ENCODE measurements around the gene DIRAS1. TPM values are rescaled to one million over a fixed set of nuclear protein-coding genes. Genes with fewer than 3 reads are reported as not detected.

The DIRAS1 gene
- total RNA-seq, 2 experiments from 2014 or later = not detected

- H3K36me3 Mint-ChIP-seq (ENCODE audit: low read depth) = peaks cover 27% of the 10 kb centered on the region
- H3K4me1 Mint-ChIP-seq (ENCODE audit: low read depth) = no peaks in the 10 kb centered on the region
- peaks cover 8% of the 10 kb centered on the region for H3K4me1 ChIP-seq (ENCODE audit: insufficient read depth, low read length)
- TF ChIP-seq CTCF (IDR thresholded peaks at IDR 0.05) = no peak
- POLR2A ChIA-PET = no interaction called here
- peaks cover 18% of the 10 kb centered on the region for H3K36me3 ChIP-seq (ENCODE audit: insufficient read depth, low read length)
- H3K4me3 Mint-ChIP-seq = no peak overlapping the region
- H3K9me3 ChIP-seq (ENCODE audit: control insufficient read depth in 1 of 2, insufficient read depth in 1 of 2, low read length in 2 of 2) = peaks cover 0 to 12% of the 10 kb centered on the region in 2 experiments
- no peak overlapping the region for H3K27ac Mint-ChIP-seq
- peaks cover under 1% of the 10 kb centered on the region for H3K27me3 Mint-ChIP-seq
- intact Hi-C loops (cut with DNase I, micrococcal nuclease) = no loop called here
- CTCF ChIA-PET = no interaction called here
- H3K27ac ChIP-seq (ENCODE audit: low read depth in 1 of 2, low read length in 2 of 2) = no peak overlapping the region
- ATAC-seq (ENCODE audit: poor library complexity) (no peak), DNase-seq (no peak)
- no peaks in the 10 kb centered on the region for H3K9me3 Mint-ChIP-seq
- H3K4me3 ChIP-seq (ENCODE audit: low read length) = no peak overlapping the region
- H3K27me3 ChIP-seq (ENCODE audit: control insufficient read depth in 1 of 2, insufficient read depth in 2 of 2, low read length in 2 of 2) = peaks cover 5 to 6% of the 10 kb centered on the region in 2 experiments
Observed at GRCh38 chr19:2731181-2731995, 10.2 kb upstream of the DIRAS1 start.

DNA sequence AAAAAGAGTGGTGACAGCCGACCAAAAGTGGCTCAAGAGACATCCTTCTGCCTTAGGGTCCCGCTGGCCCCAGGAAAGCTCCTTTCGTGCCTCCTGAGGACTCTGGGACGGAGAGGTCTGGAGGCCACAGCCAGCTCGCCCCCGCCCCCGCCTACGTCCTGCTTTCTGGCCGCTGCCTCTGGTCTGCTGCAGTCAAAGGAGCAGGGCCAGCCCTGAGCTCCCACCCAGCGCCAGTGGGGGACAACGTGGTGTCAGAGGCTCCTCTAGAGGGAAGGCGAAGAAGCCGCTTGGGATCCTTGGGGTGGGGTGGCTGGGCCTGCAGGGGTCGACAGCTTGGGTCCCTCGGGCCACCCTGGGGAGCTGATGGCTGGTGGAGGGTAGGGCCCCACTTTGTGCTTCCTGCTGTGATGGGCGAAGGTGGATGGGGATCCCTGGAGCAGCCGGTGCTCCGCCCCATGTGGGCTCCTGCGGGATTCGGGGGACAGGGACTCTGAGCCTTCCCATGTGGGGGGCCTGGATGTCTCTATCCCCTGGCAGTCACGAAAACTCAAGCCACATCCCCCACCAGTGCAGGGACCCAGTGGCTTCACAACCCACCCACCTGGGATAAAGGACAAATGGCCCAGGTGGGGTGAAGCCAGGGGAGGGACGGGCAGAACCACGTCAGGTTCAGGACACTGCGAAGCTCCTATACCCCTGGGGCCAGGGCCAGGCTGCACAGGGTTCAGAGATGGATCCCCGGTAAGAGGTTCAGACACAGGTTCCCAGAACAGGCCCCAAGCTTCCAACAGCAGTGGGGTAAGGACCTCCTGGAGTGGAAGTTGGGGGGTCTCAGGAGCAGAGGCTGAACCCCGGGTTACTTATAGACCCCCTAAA, 9.0 kb upstream of the DIRAS1 start:
- Mint-ChIP-seq H3K27me3 (peaks cover 12% of the 10 kb centered on the region), H3K27ac (no peak overlapping the region), H3K9me3 (no peaks in the 10 kb centered on the region), H3K4me3 (no peak overlapping the region), H3K4me1 (ENCODE audit: low read depth) (no peaks in the 10 kb centered on the region), H3K36me3 (ENCODE audit: low read depth) (peaks cover 18% of the 10 kb centered on the region)
- intact Hi-C loops (cut with DNase I, micrococcal nuclease) = no loop called here
- no peak for DNase-seq
- peaks cover 7% of the 10 kb centered on the region for H3K36me3 ChIP-seq (ENCODE audit: insufficient read depth, low read length)
- H3K27me3 ChIP-seq (ENCODE audit: control insufficient read depth in 1 of 2, insufficient read depth in 2 of 2, low read length in 2 of 2) = peaks cover 6 to 9% of the 10 kb centered on the region in 2 experiments
- ChIA-PET POLR2A (interaction anchor here (0.6 kb wide), 1 partner anchor 55 kb away, joined by 3 read pairs; the partner anchor contains the start of gene THOP1), CTCF (no interaction called here)
- ATAC-seq (ENCODE audit: poor library complexity) = no peak
- no peak for TF ChIP-seq CTCF (IDR thresholded peaks at IDR 0.05)
- H3K27ac ChIP-seq (ENCODE audit: low read depth in 1 of 2, low read length in 2 of 2) = no peak overlapping the region
- no peak overlapping the region for H3K4me3 ChIP-seq (ENCODE audit: low read length)
- peaks cover 8% of the 10 kb centered on the region for H3K4me1 ChIP-seq (ENCODE audit: insufficient read depth, low read length)
- peaks cover 0 to 8% of the 10 kb centered on the region in 2 experiments for H3K9me3 ChIP-seq (ENCODE audit: control insufficient read depth in 1 of 2, insufficient read depth in 1 of 2, low read length in 2 of 2)

DNA sequence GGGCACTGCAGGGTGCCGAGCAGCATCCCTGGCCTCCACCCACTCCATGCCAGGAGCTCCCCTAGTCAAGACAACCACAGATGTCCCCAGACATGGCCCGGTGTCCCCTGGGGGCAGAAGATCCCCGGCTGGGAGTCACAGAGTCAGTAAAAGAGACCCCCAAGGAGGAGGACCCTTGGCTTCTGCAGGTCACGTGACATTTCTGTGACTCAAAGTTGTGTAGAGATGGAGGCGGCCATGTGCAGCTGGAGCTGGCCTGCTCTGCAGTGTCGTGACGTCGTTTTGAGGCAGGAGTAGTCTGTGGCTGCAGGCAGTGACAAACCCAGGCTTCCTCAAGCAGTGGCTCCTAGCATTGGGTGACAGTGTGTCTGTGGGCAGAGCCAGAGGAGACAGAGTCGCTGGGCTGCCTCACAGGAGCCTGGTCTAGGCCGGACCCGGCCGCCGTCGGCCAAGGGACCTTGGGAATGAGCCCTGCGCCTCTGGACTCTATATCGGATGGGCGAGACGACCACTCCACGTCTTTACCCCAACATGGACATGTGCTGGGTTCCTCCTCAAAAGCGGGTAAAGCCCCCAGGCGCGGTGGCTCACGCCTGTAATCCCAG, 7.7 kb upstream of the DIRAS1 start:
- no peaks in the 10 kb centered on the region for H3K4me1 Mint-ChIP-seq (ENCODE audit: low read depth)
- H3K4me3 Mint-ChIP-seq = no peak overlapping the region
- Histone ChIP-seq H3K4me3 (ENCODE audit: low read length) (no peak overlapping the region), H3K27ac (ENCODE audit: low read depth in 1 of 2, low read length in 2 of 2) (no peak overlapping the region), H3K4me1 (ENCODE audit: insufficient read depth, low read length) (peaks cover 8% of the 10 kb centered on the region), H3K36me3 (ENCODE audit: insufficient read depth, low read length) (peaks cover 4% of the 10 kb centered on the region), H3K27me3 (ENCODE audit: control insufficient read depth in 1 of 2, insufficient read depth in 2 of 2, low read length in 2 of 2) (peaks cover 12% of the 10 kb centered on the region in 2 experiments), H3K9me3 (ENCODE audit: control insufficient read depth in 1 of 2, insufficient read depth in 1 of 2, low read length in 2 of 2) (peaks cover 0 to 8% of the 10 kb centered on the region in 2 experiments)
- ATAC-seq (ENCODE audit: poor library complexity) (no peak), DNase-seq (no peak)
- H3K9me3 Mint-ChIP-seq = no peaks in the 10 kb centered on the region
- no peak overlapping the region for H3K27ac Mint-ChIP-seq
- intact Hi-C loops (cut with DNase I, micrococcal nuclease) = no loop called here
- ChIA-PET POLR2A (no interaction called here), CTCF (no interaction called here)
- no peak for TF ChIP-seq CTCF (IDR thresholded peaks at IDR 0.05)
- peaks cover 19% of the 10 kb centered on the region for H3K27me3 Mint-ChIP-seq
- H3K36me3 Mint-ChIP-seq (ENCODE audit: low read depth) = peaks cover 7% of the 10 kb centered on the region

Measured in CD4-positive, alpha-beta T cell (primary cell).